CD4-positive, alpha-beta T cell treated with Interleukin-2 at 100 ng/mL for 4 hours (primary cell): ENCODE measurements around the gene DAPP1.
"Not testable (repeated sequence)": the region's sequence is repeated elsewhere in the genome, so short reads cannot be mapped to it uniquely, and the experiment has no call there.

Experiments
- DNase-seq: peaks from one replicate; pipeline ENCODE4 v3.0.0-alpha.2; 2020; ENCODE audit warnings: low spot score

Gene DAPP1

DNA sequence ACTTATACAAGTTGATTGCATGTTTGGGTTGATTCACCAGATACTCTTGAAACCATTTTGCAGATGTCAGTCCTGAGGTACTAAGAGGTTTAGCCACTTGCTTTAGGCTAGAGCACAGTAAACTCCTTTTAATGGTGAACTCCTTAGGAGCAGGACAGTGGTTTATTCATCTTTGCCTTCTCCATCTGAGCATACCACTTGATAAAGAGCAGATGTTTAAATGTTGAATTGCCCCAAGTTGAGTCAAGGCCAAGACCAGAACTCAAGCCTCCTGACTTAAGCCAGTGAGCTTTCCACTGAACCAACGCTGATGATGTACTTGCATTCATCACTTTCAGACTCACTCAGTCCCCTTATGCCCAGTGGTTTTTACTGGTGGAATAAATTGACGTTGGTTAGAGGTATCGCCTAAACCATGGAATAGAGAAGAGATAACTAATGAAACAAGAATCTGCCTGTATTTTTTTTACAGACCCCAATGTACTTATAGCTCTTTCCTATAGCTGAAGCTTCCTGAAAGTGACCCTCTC, 7.5 kb downstream of the DAPP1 start:
- no peak for DNase-seq

DNA sequence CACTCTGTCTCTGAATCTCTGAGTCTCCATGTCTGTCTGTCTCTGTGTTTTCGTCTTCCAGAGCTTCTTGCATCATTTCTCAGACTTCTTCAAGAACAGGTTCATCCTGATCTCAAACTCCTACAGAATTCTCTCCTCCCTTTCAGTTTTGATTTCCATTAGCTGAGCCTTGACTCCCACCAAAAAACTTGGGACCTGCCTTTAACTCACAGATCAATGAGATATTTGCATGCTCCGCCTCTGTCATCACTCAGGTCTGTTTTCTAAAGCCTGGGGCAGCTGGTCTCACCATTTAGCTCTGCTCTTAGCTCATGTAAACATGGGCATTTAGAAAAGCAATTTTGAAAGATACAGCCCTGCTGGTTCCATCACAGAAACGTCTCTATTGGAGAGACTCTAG, 8.6 kb downstream of the DAPP1 start:
- no peak for DNase-seq

DNA sequence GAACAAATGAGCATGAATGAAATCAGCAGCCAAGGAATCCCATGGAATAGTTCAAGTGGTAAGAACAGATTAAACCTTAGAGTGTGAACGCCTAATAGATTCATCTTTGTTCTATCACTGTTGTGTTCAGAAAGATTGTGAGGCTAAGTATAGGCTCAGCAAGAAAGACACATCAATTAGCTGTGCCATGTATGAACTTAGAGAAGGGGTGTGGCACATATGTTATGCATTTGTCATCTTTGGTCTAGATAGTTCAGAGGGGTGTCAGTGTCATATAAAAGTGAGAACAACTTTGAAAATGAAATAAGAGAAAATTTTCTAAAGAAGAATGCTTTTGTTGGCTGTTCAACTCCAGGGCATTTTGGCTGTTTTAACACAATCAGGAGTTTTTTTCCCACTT, 9.4 kb downstream of the DAPP1 start:
- DNase-seq, result no peak

DNA sequence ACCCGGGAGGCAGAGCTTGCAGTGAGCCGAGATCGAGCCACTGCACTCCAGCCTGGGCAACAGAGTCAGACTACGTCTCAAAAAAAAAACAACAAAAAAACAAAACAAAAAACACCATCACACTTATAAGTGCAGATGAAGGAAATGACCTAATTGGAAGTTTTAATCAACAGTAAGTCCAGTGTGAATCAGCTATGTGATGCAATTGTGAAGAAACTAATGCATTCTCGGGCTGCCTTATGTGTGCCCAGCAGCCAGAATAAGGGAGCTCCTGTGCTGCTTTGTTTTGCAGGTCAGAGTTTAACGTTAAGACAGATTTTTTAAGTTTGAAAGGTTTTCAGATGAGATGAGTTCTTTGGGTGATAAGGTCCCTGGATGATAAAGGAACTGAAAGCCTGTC, 10.8 kb downstream of the DAPP1 start:
- no peak for DNase-seq

GRCh38 chr4:99827857-99828256, 11.2 kb downstream of the DAPP1 start:
- no peak for DNase-seq

GRCh38 chr4:99828477-99828876, 11.8 kb downstream of the DAPP1 start:
- no peak for DNase-seq

DNA sequence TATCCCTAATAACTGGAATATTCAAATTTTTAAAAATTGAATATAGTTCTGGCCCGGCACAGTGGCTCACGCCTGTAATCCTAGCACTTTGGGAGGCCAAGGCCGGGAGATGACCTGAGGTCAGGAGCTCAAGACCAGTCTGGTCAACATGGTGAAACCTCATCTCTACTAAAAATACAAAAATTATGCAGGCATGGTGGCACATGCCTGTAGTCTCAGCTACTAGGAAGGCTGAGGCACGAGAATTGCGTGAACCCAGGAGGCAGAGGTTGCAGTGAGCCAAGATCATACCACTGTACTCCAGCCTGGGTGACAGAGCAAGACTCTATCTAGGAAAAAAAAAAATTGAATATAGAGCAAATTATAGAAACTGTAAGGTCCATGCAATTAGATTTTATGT, 13.4 kb downstream of the DAPP1 start:
- DNase-seq, result not testable (repeated sequence)

DNA sequence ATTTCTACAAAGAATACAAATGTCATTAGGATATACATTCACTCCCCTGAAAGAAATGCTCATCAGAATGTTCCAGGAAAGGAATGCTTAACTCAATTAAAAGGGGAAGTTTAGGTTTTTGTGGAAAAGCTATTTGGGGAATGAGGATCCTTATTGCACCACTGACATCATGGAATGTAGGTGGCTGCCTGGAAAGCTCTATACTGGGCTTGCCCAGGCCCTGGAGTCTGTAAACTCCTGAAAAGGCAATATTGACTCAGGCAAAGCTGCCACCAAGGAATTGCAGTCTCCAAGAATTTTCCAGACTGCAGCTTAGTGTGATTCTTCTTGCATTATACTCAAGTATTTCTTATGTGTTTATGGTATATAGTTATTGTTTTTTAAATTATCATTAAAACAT, 15.7 kb downstream of the DAPP1 start:
- DNase-seq, result no peak

DNA sequence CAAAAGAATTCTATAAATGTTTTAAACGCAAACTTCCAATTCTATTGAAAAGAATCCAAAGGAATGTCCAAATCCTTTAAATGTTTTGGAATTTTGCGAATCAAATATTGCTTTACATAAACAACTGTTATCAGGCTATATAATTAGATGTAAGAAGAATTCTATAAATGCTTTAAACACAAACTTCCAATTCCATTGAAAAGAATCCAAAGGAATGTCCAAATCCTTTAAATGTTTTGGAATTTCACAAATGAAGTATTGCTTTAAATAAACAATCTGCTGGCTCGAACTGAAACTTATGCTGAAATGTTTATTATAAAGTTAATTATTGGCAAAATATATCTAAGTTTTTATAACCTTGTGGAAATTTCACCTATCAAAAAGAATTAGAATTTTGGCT, 16.1 kb downstream of the DAPP1 start:
- no peak for DNase-seq

DNA sequence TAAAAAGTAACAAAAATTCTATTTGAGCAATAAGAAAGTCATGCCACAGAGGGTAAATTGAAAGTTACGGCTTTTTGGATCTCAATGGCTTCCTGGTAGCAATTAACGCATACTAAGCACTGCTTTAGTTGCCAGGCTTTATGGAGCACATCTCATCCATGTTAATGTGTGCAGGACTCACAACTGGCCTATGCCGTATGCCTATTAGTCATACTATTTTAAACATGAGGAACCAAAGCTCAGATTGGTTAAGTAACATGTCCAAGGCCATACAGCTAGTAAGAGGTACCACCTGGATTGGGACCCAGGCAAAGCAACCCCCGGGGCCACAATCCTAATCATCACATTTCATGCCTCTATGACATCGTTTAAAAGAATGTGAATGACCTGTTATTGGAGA, 17.1 kb downstream of the DAPP1 start:
- DNase-seq, result no peak

- DNase-seq, result no peak
These were observed 17.9 kb downstream of the DAPP1 start for GRCh38 chr4:99834569-99834968.

DNA sequence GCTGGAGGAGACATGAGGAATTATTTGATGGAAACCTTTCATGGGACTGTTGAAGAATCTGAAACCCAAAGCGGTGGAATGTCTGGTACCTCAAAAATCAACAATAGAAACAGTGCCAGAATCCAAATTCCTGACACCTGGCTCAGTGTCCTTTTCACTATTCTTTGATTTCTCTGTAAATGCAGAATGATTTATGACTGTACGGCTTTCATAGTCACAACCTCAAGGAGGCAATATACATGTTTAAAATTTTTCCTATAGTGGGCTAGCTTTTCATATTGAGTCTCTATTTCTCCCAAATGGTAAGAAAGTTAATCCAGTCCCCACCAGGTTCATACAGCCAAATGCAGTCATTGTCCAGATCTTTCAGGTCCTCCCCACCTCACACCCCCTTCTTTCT, 19.3 kb downstream of the DAPP1 start:
- no peak for DNase-seq

GRCh38 chr4:99838927-99839326, 22.3 kb downstream of the DAPP1 start:
- DNase-seq, result no peak

GRCh38 chr4:99841129-99841528, 24.5 kb downstream of the DAPP1 start:
- peak; percentile 22 for DNase-seq

DNA sequence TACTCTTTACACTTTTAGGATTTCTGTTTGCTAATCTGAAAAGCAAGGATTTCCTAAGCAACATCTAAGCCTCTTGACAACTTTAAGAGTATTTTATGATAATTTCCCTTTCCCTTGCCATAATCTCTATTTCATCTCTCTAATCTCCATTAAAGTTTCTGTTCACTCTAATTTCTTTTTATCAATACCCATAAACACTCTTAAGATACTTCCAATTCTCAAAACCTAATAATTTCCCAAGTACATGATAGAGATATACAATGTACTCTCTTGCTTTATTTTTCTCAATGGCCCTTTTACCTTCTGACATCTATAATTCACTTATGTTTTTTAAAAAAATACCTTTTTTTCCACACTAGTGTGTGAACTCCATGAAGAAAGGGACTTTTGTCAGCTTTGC, 26.8 kb downstream of the DAPP1 start:
- DNase-seq, result no peak

DNA sequence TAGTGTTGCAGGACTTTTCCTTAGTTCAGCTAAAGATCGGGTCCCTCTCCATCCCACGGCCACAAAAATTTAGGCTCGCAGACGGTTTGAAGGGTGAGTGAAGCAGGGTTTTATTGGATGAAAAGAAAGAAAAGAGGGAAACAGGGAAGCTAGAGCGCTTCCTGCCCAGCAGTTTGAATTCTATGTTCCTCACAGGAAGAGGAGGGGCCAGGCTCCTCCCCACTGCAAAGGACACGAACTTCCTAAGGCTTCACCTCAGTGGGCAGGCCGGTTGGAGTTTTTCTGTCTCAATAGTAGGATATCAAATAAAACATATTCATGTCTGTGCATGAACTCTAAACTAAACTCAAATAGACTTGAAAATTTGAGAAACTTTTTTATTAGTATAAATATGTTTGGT, 27.4 kb downstream of the DAPP1 start:
- no peak for DNase-seq

DNA sequence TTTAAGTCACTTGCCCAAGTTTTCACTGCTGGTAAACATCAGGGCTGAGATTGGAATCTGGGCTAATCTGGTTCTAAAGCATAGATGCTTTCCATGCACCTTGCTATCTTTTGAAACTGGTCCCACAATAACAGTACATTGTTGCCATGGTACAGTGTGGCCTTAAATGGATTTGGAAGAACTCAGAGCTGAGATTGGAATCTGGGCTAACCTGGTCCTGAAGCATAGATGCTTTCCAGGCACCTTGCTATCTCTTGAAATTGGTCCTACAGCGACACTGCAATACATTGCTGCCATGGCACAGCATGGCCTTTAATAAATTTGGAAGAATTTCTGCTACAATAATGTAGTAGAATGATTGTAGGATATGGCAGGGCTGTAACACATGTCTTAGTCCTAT, 28.6 kb downstream of the DAPP1 start:
- DNase-seq, result no peak

- peak; percentile 23 for DNase-seq
These were observed 29.3 kb downstream of the DAPP1 start for GRCh38 chr4:99845708-99846469.

GRCh38 chr4:99846891-99847290, 30.3 kb downstream of the DAPP1 start:
- DNase-seq, result no peak

GRCh38 chr4:99847362-99847976, 30.8 kb downstream of the DAPP1 start:
- DNase-seq, result peak; percentile 38

DNA sequence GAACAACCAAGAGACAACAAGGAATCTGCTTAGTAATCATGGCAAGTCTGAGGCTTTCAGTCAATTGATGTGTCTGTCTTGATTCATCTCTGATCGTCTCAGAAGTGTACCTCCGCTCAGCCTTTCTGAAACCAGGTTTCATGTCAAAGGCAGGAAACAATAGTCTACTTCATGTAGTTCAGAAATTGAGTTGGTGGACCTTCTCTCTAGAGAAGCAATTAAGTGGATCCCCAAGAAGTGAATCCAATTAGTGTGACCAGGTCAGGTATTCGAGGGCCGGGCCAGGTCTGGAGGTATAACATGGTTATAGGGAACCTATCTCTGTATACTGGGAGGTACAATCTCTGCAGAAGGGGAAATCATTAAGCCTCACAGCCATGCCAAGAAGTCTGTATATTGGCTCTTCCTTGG, 32.0 kb downstream of the DAPP1 start:
- DNase-seq, result peak; percentile 22

- no peak for DNase-seq
These were observed 35.6 kb downstream of the DAPP1 start for GRCh38 chr4:99852199-99852749.

- DNase-seq, result no peak
These were observed 36.6 kb downstream of the DAPP1 start for GRCh38 chr4:99853190-99853589.
